ENCODE measurements around the gene XPO6. TPM values are rescaled to one million over a fixed set of nuclear protein-coding genes. Genes with fewer than 3 reads are reported as not detected.
"Not testable (repeated sequence)": the region's sequence is repeated elsewhere in the genome, so short reads cannot be mapped to it uniquely, and the experiment has no call there.

The XPO6 gene
- 206 and 214 TPM in 2 replicates for total RNA-seq

GRCh38 chr16:28211758-28212531 is at the start of gene XPO6:
XPO6 (minus strand) TSS chr16:28211965; CDS start chr16:28211368, 597 bp downstream.
- intact Hi-C loops (cut with micrococcal nuclease): loop anchor here (1.0 to 10.0 kb wide), 4 partner anchors 19 to 340 kb away; partner anchors contain the start of genes SBK1 and SGF29

- intact Hi-C loops (cut with micrococcal nuclease): no loop called here
Measured at GRCh38 chr16:28260193-28260592, 48.4 kb upstream of the XPO6 start.

GRCh38 chr16:28259781-28260150 is 48.0 kb upstream of the XPO6 start:
- intact Hi-C loops (cut with micrococcal nuclease): no loop called here

GRCh38 chr16:28259091-28259780 is 47.5 kb upstream of the XPO6 start:
- intact Hi-C loops (cut with micrococcal nuclease): no loop called here

- intact Hi-C loops (cut with micrococcal nuclease): no loop called here
Measured at GRCh38 chr16:28258567-28258966, 46.8 kb upstream of the XPO6 start.

GRCh38 chr16:28257256-28257655 is 45.5 kb upstream of the XPO6 start:
- intact Hi-C loops (cut with micrococcal nuclease): no loop called here

- intact Hi-C loops (cut with micrococcal nuclease): no loop called here
Measured at GRCh38 chr16:28255838-28256237, 44.1 kb upstream of the XPO6 start.

- intact Hi-C loops (cut with micrococcal nuclease): no loop called here
Measured at GRCh38 chr16:28254158-28254557, 42.4 kb upstream of the XPO6 start.

GRCh38 chr16:28250999-28251398 is 39.2 kb upstream of the XPO6 start:
- intact Hi-C loops (cut with micrococcal nuclease): no loop called here

- intact Hi-C loops (cut with micrococcal nuclease): not testable (repeated sequence)
Measured at GRCh38 chr16:28249483-28249882, 37.7 kb upstream of the XPO6 start.

- intact Hi-C loops (cut with micrococcal nuclease): no loop called here
Measured at GRCh38 chr16:28241924-28242323, 30.2 kb upstream of the XPO6 start.

GRCh38 chr16:28237754-28238357 is 26.1 kb upstream of the XPO6 start:
- intact Hi-C loops (cut with micrococcal nuclease): no loop called here

- intact Hi-C loops (cut with micrococcal nuclease): no loop called here
Measured at GRCh38 chr16:28231763-28232162, 20.0 kb upstream of the XPO6 start.

- intact Hi-C loops (cut with micrococcal nuclease): not testable (repeated sequence)
Measured at GRCh38 chr16:28223909-28224308, 12.1 kb upstream of the XPO6 start.

GRCh38 chr16:28219777-28220176 is 8.0 kb upstream of the XPO6 start:
- intact Hi-C loops (cut with micrococcal nuclease): loop anchor here (10.0 kb wide), 1 partner anchor 75 kb away; the partner anchor contains the start of gene SBK1

GRCh38 chr16:28219282-28219681 is 7.5 kb upstream of the XPO6 start:
- intact Hi-C loops (cut with micrococcal nuclease): loop anchor here (10.0 kb wide), 1 partner anchor 76 kb away; the partner anchor contains the start of gene SBK1

- intact Hi-C loops (cut with micrococcal nuclease): loop anchor here (1.0 to 10.0 kb wide), 2 partner anchors 77 to 81 kb away; partner anchors contain the start of gene SBK1
Measured at GRCh38 chr16:28218109-28218508, 6.3 kb upstream of the XPO6 start.

- intact Hi-C loops (cut with micrococcal nuclease): loop anchor here (10.0 kb wide), 1 partner anchor 77 kb away; the partner anchor contains the start of gene SBK1
Measured at GRCh38 chr16:28217326-28217725, 5.6 kb upstream of the XPO6 start.

GRCh38 chr16:28213396-28213795 is 1.6 kb upstream of the XPO6 start:
- intact Hi-C loops (cut with micrococcal nuclease): loop anchor here (5.0 to 10.0 kb wide), 2 partner anchors 81 to 339 kb away; partner anchors contain the start of genes SBK1 and SGF29

GRCh38 chr16:28212532-28212873 is 738 bp upstream of the XPO6 start:
- intact Hi-C loops (cut with micrococcal nuclease): loop anchor here (1.0 to 10.0 kb wide), 3 partner anchors 71 to 340 kb away; partner anchors contain the start of genes SBK1 and SGF29

GRCh38 chr16:28210979-28211588 is 681 bp downstream of the XPO6 start:
- intact Hi-C loops (cut with micrococcal nuclease): loop anchor here (1.0 to 10.0 kb wide), 3 partner anchors 18 to 341 kb away; partner anchors contain the start of genes SBK1 and SGF29
